HG03097 (cell line): ENCODE data around the gene RAB40B.
"Not testable (repeated sequence)": the region's sequence is repeated elsewhere in the genome, so short reads cannot be mapped to it uniquely, and the experiment has no call there.

Experiments used
- ATAC-seq: cut with Tn5 transposase; IDR thresholded peaks from one replicate; pipeline ENCODE4 v1.9.1; 2021; ENCODE audit not compliant: unreplicated experiment, low FRiP score

Gene RAB40B

GRCh38 chr17:82698065-82698973 is at the start of gene RAB40B:
Gene RAB40B, minus strand, starts transcription at chr17:82698698. Its CDS starts 102 bp downstream, at chr17:82698596.
- peak; percentile 95 for ATAC-seq

GRCh38 chr17:82745524-82745923 is 47.0 kb upstream of the RAB40B start:
- no peak for ATAC-seq

- not testable (repeated sequence) for ATAC-seq
Observed at GRCh38 chr17:82744736-82745135, 46.2 kb upstream of the RAB40B start.

GRCh38 chr17:82743344-82744219 is 45.1 kb upstream of the RAB40B start:
- no peak for ATAC-seq

GRCh38 chr17:82740906-82741759 is 42.6 kb upstream of the RAB40B start:
- no peak for ATAC-seq

GRCh38 chr17:82737967-82738877 is 39.7 kb upstream of the RAB40B start:
- ATAC-seq: no peak

GRCh38 chr17:82736511-82737185 is 38.1 kb upstream of the RAB40B start:
- ATAC-seq: no peak

- no peak for ATAC-seq
Observed at GRCh38 chr17:82734987-82735866, 36.7 kb upstream of the RAB40B start, which contains the start of gene FN3K. Gene FN3K, plus strand, starts transcription at chr17:82735615. Its CDS starts 22 bp downstream, at chr17:82735637.

GRCh38 chr17:82732118-82732743 is 33.7 kb upstream of the RAB40B start:
- no peak for ATAC-seq

GRCh38 chr17:82729479-82730260 is 31.2 kb upstream of the RAB40B start:
- ATAC-seq: no peak

- no peak for ATAC-seq
Observed at GRCh38 chr17:82726427-82726826, 27.9 kb upstream of the RAB40B start.

- no peak for ATAC-seq
Observed at GRCh38 chr17:82723169-82723807, 24.8 kb upstream of the RAB40B start.

GRCh38 chr17:82722341-82723013 is 24.0 kb upstream of the RAB40B start:
- ATAC-seq: no peak

- ATAC-seq: no peak
Observed at GRCh38 chr17:82720204-82720603, 21.7 kb upstream of the RAB40B start.

- ATAC-seq: no peak
Observed at GRCh38 chr17:82718986-82719685, 20.6 kb upstream of the RAB40B start.
